ENCODE data around the gene INPP5F.

INPP5F gene

GRCh38 chr10:119734396-119735332, 8.8 kb downstream of the INPP5F start:
- no peak for DNase-seq (ENCODE audit: low read depth in 1 of 2, low spot score in 1 of 2)
- Histone ChIP-seq H3K4me3 (replicated peaks; ENCODE audit: insufficient read depth, low read length) (no peak overlapping the region), H3K27ac (replicated peaks) (no peak overlapping the region; the same call in 1 of the 2 replicates), H3K27me3 (ENCODE audit: insufficient read depth, poor library complexity, severe bottlenecking) (no peaks in the 10 kb centered on the region)
- TF ChIP-seq SPI1 (IDR thresholded peaks at IDR 0.05; ENCODE audit: borderline replicate concordance, low read depth) (no peak), POLR2AphosphoS5 (IDR thresholded peaks at IDR 0.05; ENCODE audit: low read depth) (no peak), GABPA (IDR thresholded peaks at IDR 0.05; ENCODE audit: low read depth) (no peak)
- TF ChIP-seq, protein P1, sequence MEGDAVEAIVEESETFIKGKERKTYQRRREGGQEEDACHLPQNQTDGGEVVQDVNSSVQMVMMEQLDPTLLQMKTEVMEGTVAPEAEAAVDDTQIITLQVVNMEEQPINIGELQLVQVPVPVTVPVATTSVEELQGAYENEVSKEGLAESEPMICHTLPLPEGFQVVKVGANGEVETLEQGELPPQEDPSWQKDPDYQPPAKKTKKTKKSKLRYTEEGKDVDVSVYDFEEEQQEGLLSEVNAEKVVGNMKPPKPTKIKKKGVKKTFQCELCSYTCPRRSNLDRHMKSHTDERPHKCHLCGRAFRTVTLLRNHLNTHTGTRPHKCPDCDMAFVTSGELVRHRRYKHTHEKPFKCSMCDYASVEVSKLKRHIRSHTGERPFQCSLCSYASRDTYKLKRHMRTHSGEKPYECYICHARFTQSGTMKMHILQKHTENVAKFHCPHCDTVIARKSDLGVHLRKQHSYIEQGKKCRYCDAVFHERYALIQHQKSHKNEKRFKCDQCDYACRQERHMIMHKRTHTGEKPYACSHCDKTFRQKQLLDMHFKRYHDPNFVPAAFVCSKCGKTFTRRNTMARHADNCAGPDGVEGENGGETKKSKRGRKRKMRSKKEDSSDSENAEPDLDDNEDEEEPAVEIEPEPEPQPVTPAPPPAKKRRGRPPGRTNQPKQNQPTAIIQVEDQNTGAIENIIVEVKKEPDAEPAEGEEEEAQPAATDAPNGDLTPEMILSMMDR (IDR thresholded peaks at IDR 0.05; ENCODE audit: insufficient read depth, low read length): no peak
- TF ChIP-seq, protein P2, sequence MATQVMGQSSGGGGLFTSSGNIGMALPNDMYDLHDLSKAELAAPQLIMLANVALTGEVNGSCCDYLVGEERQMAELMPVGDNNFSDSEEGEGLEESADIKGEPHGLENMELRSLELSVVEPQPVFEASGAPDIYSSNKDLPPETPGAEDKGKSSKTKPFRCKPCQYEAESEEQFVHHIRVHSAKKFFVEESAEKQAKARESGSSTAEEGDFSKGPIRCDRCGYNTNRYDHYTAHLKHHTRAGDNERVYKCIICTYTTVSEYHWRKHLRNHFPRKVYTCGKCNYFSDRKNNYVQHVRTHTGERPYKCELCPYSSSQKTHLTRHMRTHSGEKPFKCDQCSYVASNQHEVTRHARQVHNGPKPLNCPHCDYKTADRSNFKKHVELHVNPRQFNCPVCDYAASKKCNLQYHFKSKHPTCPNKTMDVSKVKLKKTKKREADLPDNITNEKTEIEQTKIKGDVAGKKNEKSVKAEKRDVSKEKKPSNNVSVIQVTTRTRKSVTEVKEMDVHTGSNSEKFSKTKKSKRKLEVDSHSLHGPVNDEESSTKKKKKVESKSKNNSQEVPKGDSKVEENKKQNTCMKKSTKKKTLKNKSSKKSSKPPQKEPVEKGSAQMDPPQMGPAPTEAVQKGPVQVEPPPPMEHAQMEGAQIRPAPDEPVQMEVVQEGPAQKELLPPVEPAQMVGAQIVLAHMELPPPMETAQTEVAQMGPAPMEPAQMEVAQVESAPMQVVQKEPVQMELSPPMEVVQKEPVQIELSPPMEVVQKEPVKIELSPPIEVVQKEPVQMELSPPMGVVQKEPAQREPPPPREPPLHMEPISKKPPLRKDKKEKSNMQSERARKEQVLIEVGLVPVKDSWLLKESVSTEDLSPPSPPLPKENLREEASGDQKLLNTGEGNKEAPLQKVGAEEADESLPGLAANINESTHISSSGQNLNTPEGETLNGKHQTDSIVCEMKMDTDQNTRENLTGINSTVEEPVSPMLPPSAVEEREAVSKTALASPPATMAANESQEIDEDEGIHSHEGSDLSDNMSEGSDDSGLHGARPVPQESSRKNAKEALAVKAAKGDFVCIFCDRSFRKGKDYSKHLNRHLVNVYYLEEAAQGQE (IDR thresholded peaks at IDR 0.05; ENCODE audit: insufficient replicate concordance, low read depth): no peak

DNA sequence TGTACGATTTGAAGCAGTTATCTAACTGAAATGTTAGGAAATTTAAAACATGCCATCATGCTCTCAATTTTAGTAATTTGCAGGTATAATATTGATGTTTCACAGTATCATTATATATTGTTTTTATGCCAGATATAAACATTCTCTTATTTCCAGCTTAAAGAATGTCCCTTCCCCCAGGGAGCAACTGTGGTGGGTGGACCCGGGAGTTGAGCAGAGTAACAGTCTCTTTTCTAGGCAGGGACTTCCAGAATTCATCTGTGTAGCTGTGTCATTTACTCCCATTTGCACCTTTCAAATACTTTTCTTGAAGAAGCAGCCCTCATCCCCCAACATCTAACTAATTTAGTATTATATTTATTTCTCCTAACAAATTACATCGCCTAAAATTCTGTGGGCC, 9.6 kb downstream of the INPP5F start:
- no peak overlapping the region for H3K4me3 ChIP-seq (replicated peaks; ENCODE audit: insufficient read depth, low read length)
- TF ChIP-seq SPI1 (IDR thresholded peaks at IDR 0.05; ENCODE audit: borderline replicate concordance, low read depth): no peak
- TF ChIP-seq, protein P2 (IDR thresholded peaks at IDR 0.05; ENCODE audit: insufficient replicate concordance, low read depth): no peak
- no peak for TF ChIP-seq GABPA (IDR thresholded peaks at IDR 0.05; ENCODE audit: low read depth)
- TF ChIP-seq, protein P1 (IDR thresholded peaks at IDR 0.05; ENCODE audit: insufficient read depth, low read length): no peak
- no peak for TF ChIP-seq POLR2AphosphoS5 (IDR thresholded peaks at IDR 0.05; ENCODE audit: low read depth)
- no peak for DNase-seq (ENCODE audit: low read depth in 1 of 2, low spot score in 1 of 2)
- H3K27me3 ChIP-seq (ENCODE audit: insufficient read depth, poor library complexity, severe bottlenecking): no peaks in the 10 kb centered on the region
- no peak overlapping the region for H3K27ac ChIP-seq (replicated peaks)

DNA sequence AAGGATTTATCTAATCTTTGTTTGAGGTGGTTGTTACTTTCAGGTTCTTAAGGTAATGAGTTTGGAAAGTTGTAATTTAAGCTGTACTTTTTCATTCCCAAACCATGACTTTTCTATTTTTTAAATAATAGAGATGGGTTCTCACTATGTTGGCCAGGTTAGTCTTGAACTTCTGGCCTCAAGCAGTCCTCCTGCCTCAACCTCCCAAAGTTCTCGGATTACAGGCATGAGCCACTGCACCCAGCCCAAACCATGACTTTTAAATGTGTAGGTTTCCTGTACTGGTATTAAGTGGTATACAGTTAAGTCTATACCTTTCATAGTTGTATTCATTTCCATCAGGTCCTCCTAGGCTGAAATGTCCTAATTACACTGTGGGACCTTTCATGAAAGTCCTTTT, 10.4 kb downstream of the INPP5F start:
- Histone ChIP-seq H3K27ac (replicated peaks) (no peak overlapping the region), H3K4me3 (replicated peaks; ENCODE audit: insufficient read depth, low read length) (no peak overlapping the region), H3K27me3 (ENCODE audit: insufficient read depth, poor library complexity, severe bottlenecking) (no peaks in the 10 kb centered on the region)
- TF ChIP-seq, protein P1 (IDR thresholded peaks at IDR 0.05; ENCODE audit: insufficient read depth, low read length): no peak
- TF ChIP-seq POLR2AphosphoS5 (IDR thresholded peaks at IDR 0.05; ENCODE audit: low read depth) (no peak), SPI1 (IDR thresholded peaks at IDR 0.05; ENCODE audit: borderline replicate concordance, low read depth) (no peak)
- TF ChIP-seq, protein P2 (IDR thresholded peaks at IDR 0.05; ENCODE audit: insufficient replicate concordance, low read depth): no peak
- no peak for DNase-seq (ENCODE audit: low read depth in 1 of 2, low spot score in 1 of 2)

Data from HL-60 (cell line).